HepG2 (cell line): Measurements from ENCODE around the gene ALDH4A1. TPM values are rescaled to one million over a fixed set of nuclear protein-coding genes. Genes with fewer than 3 reads are reported as not detected.

ENCODE experiments used
- ATM ChIP-seq: fragments of 450-650 bp; IDR thresholded peaks from 2 replicates; pipeline ENCODE4 v1.7.1; 2017; ENCODE audit warnings: mild to moderate bottlenecking, borderline replicate concordance
- CREB1 ChIP-seq, 2 experiments: fragments of 450-650 bp in 1 of 2; IDR thresholded peaks; 2 replicates each; pipeline ENCODE4 v1.6.1; 2016 to 2017; ENCODE audit warnings: control low read depth in 1 of 2, mild to moderate bottlenecking in 1 of 2, missing compliant biosample characterization in 1 of 2, missing genetic modification characterization in 1 of 2
- FOXP4 ChIP-seq: sonication (generic); formaldehyde crosslinking; IDR thresholded peaks from 2 replicates; pipeline ENCODE4 v1.4.0; 2020; ENCODE audit warnings: missing genetic modification reagents
- KAT7 ChIP-seq: IDR thresholded peaks from 2 replicates; pipeline ENCODE4 v1.6.1; 2018; ENCODE audit warnings: borderline replicate concordance, missing compliant biosample characterization
- KDM5A ChIP-seq: fragments of 200-600 bp; sonication (generic); IDR thresholded peaks from 2 replicates; pipeline ENCODE4 v1.7.0; 2018; ENCODE audit warnings: antibody characterized with exemption, mild to moderate bottlenecking, low read length, borderline replicate concordance
- MAF1 ChIP-seq: sonication (generic); formaldehyde crosslinking; IDR thresholded peaks from 2 replicates; pipeline ENCODE4 v1.5.0; 2020; ENCODE audit warnings: missing genetic modification reagents, borderline replicate concordance
- PLRG1 ChIP-seq: fragments of 450-650 bp; conservative IDR thresholded peaks from 2 replicates; pipeline ENCODE4 v1.6.1; 2016
- POLR2G ChIP-seq: fragments of 200-400 bp; formaldehyde crosslinking; IDR thresholded peaks from 2 replicates; pipeline ENCODE4 v1.6.1; 2018; ENCODE audit warnings: mild to moderate bottlenecking, low read depth, low read length, moderate library complexity
- SALL1 ChIP-seq: sonication (generic); formaldehyde crosslinking; IDR thresholded peaks from 2 replicates; pipeline ENCODE4 v1.8.0; 2022; ENCODE audit warnings: mild to moderate bottlenecking, missing genetic modification reagents
- SMC3 ChIP-seq: IDR thresholded peaks from 2 replicates; pipeline ENCODE4 v1.6.1; 2011; ENCODE audit warnings: low read length, improper control_type of control experiment
- SMYD3 ChIP-seq: sonication (generic); formaldehyde crosslinking; IDR thresholded peaks from 2 replicates; pipeline ENCODE4 v1.8.1; 2023; ENCODE audit warnings: mild to moderate bottlenecking, missing genetic modification reagents
- ZNF274 ChIP-seq: sonication (generic); formaldehyde crosslinking; IDR thresholded peaks from 2 replicates; pipeline ENCODE4 v1.5.1; 2020; ENCODE audit warnings: mild to moderate bottlenecking, missing genetic modification reagents
- ZNF577 ChIP-seq: sonication (generic); formaldehyde crosslinking; IDR thresholded peaks from 2 replicates; pipeline ENCODE4 v1.4.0; 2020; ENCODE audit warnings: mild to moderate bottlenecking, low read depth, missing genetic modification reagents, borderline replicate concordance
- polyA plus RNA-seq, 8 experiments: library from polyadenylated mRNA; depleted of rRNA in 3 of 8; stranded (reverse) in 7 of 8; unstranded in 1 of 8; fragments of >200 nt; fragmentation: Illumina TruSeq in 4 of 8; extraction: Trizol in 4 of 8; gene quantifications; 2 replicates each; pipeline versions ENCODE4 v1.2.1 to v1.2.3, GENCODE V29; 2011 to 2016; ENCODE audit warnings: low read depth in 4 of 8, missing spikeins in 1 of 8, mixed read lengths in 1 of 8; ENCODE audit not compliant: insufficient read depth in 1 of 8
- total RNA-seq, 5 experiments: library from RNA; depleted of rRNA; stranded (reverse); fragments of >200 nt; fragmentation: Illumina TruSeq; extraction: Trizol; gene quantifications; 2 replicates each; pipeline ENCODE4 v1.2.3, GENCODE V29; 2016; ENCODE audit warnings: low read depth in 1 of 5
- TF ChIP-seq, protein P1 (sequence below): sonication (generic); formaldehyde crosslinking; IDR thresholded peaks from 2 replicates; pipeline ENCODE4 v1.4.0; 2020; ENCODE audit warnings: missing genetic modification reagents, borderline replicate concordance
- TF ChIP-seq, protein P2 (sequence below): sonication (generic); formaldehyde crosslinking; IDR thresholded peaks from one replicate; pipeline ENCODE4 v1.5.1; 2020; ENCODE audit warnings: mild to moderate bottlenecking, missing genetic modification reagents; ENCODE audit errors: not compliant biosample characterization

Gene ALDH4A1
- total and polyA plus RNA-seq, 2 of the 13 experiments (the other 11 are each of a cell fraction or from before 2014, with no cell fraction given): 76.4 to 240 TPM

GRCh38 chr1:18941221-18942141 lies 39.1 kb upstream of the ALDH4A1 start (continued):
- no peak for TF ChIP-seq KAT7
- TF ChIP-seq SALL1 (CRISPR knock-in tag): no peak
- TF ChIP-seq PLRG1: no peak
- TF ChIP-seq FOXP4 (CRISPR knock-in tag): 0 out of 2 replicates have a peak, but pooled peaks have one; percentile 13
- no peak for TF ChIP-seq ZNF577 (CRISPR knock-in tag)
- TF ChIP-seq SMC3: no peak
- TF ChIP-seq KDM5A: no peak
- 0 out of 2 replicates have a peak, but pooled peaks have one; percentile 33 for TF ChIP-seq ZNF274 (CRISPR knock-in tag)
- no peak for TF ChIP-seq MAF1 (CRISPR knock-in tag)
- TF ChIP-seq, protein P1, sequence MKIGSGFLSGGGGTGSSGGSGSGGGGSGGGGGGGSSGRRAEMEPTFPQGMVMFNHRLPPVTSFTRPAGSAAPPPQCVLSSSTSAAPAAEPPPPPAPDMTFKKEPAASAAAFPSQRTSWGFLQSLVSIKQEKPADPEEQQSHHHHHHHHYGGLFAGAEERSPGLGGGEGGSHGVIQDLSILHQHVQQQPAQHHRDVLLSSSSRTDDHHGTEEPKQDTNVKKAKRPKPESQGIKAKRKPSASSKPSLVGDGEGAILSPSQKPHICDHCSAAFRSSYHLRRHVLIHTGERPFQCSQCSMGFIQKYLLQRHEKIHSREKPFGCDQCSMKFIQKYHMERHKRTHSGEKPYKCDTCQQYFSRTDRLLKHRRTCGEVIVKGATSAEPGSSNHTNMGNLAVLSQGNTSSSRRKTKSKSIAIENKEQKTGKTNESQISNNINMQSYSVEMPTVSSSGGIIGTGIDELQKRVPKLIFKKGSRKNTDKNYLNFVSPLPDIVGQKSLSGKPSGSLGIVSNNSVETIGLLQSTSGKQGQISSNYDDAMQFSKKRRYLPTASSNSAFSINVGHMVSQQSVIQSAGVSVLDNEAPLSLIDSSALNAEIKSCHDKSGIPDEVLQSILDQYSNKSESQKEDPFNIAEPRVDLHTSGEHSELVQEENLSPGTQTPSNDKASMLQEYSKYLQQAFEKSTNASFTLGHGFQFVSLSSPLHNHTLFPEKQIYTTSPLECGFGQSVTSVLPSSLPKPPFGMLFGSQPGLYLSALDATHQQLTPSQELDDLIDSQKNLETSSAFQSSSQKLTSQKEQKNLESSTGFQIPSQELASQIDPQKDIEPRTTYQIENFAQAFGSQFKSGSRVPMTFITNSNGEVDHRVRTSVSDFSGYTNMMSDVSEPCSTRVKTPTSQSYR (CRISPR knock-in tag): no peak
- TF ChIP-seq, protein P2, sequence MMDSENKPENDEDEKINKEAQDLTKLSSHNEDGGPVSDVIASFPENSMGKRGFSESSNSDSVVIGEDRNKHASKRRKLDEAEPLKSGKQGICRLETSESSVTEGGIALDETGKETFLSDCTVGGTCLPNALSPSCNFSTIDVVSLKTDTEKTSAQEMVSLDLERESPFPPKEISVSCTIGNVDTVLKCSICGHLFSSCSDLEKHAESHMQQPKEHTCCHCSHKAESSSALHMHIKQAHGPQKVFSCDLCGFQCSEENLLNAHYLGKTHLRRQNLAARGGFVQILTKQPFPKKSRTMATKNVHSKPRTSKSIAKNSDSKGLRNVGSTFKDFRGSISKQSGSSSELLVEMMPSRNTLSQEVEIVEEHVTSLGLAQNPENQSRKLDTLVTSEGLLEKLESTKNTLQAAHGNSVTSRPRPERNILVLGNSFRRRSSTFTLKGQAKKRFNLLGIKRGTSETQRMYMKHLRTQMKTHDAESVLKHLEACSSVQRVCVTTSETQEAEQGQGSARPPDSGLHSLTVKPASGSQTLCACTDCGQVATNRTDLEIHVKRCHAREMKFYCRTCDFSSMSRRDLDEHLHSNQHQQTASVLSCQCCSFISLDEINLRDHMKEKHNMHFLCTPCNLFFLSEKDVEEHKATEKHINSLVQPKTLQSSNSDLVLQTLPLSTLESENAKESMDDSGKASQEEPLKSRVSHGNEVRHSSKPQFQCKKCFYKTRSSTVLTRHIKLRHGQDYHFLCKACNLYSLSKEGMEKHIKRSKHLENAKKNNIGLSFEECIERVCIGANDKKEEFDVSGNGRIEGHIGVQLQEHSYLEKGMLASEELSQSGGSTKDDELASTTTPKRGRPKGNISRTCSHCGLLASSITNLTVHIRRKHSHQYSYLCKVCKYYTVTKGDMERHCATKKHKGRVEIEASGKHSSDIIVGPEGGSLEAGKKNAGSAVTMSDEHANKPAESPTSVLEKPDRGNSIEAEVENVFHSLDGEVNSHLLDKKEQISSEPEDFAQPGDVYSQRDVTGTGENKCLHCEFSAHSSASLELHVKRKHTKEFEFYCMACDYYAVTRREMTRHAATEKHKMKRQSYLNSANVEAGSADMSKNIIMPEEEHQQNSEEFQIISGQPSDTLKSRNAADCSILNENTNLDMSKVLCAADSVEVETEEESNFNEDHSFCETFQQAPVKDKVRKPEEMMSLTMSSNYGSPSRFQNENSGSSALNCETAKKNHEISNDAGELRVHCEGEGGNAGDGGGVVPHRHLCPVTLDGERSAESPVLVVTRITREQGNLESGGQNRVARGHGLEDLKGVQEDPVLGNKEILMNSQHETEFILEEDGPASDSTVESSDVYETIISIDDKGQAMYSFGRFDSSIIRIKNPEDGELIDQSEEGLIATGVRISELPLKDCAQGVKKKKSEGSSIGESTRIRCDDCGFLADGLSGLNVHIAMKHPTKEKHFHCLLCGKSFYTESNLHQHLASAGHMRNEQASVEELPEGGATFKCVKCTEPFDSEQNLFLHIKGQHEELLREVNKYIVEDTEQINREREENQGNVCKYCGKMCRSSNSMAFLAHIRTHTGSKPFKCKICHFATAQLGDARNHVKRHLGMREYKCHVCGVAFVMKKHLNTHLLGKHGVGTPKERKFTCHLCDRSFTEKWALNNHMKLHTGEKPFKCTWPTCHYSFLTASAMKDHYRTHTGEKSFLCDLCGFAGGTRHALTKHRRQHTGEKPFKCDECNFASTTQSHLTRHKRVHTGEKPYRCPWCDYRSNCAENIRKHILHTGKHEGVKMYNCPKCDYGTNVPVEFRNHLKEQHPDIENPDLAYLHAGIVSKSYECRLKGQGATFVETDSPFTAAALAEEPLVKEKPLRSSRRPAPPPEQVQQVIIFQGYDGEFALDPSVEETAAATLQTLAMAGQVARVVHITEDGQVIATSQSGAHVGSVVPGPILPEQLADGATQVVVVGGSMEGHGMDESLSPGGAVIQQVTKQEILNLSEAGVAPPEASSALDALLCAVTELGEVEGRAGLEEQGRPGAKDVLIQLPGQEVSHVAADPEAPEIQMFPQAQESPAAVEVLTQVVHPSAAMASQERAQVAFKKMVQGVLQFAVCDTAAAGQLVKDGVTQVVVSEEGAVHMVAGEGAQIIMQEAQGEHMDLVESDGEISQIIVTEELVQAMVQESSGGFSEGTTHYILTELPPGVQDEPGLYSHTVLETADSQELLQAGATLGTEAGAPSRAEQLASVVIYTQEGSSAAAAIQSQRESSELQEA (CRISPR knock-in tag): no peak
- no peak for TF ChIP-seq POLR2G
- no peak for TF ChIP-seq SMYD3 (CRISPR knock-in tag)
- peak; percentile 24; the same call in 1 of the 2 replicates for TF ChIP-seq CREB1 (IDR thresholded peaks at IDR 0.05)
- TF ChIP-seq CREB1 (CRISPR knock-in tag; IDR thresholded peaks at IDR 0.05): peak; percentile 85
- TF ChIP-seq ATM: no peak
